Right lung (tissue), 5 donors: ENCODE data around the gene PTPN14. TPM values are rescaled to one million over a fixed set of nuclear protein-coding genes. Genes with fewer than 3 reads are reported as not detected.

ENCODE experiments used
- DNase-seq, 2 donors: peaks; one replicate each; pipeline ENCODE4 v3.0.0-alpha.2; 2013
- polyA plus RNA-seq, 5 donors: library from polyadenylated mRNA; unstranded; fragments of 120-200 nt; gene quantifications; one replicate each; pipeline versions ENCODE4 v1.2.1 to v1.2.3, GENCODE V29; 2013; ENCODE audit warnings: inconsistent platforms in 1 of 5, low replicate concordance in 1 of 5; ENCODE audit not compliant: insufficient read length in 5 of 5, insufficient read depth in 1 of 5

PTPN14 gene
- polyA plus RNA-seq, 5 donors = 10.3 to 16.9 (median 15.4) TPM

GRCh38 chr1:214435867-214436266, 115.5 kb downstream of the PTPN14 start:
- DNase-seq = no peak

- DNase-seq = no peak
These were observed 119.2 kb downstream of the PTPN14 start for GRCh38 chr1:214432245-214432644.

GRCh38 chr1:214429951-214430770, 121.2 kb downstream of the PTPN14 start:
- no peak for DNase-seq

DNA sequence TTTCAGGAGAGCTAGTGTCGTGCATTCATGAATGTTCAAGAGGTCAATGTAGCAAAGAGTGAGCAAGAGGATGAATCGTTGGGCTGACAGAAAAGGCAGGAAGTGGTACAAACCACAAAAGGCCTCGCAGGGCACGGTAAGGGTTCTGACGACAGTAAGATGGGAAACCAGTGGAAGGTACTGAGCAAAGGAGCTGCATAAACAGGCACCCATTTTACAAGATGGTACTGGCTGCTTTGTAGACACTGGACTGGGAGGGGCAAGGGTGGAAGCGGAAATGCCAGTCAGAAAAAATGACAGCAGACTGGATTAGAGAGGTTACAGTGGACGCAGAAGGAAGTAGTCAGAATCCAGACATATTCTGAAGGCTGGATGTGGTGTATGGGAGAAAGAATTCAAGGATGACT, 123.5 kb downstream of the PTPN14 start:
- DNase-seq = no peak

GRCh38 chr1:214426426-214426812, 125.0 kb downstream of the PTPN14 start:
- DNase-seq = no peak

GRCh38 chr1:214425716-214426425, 125.5 kb downstream of the PTPN14 start:
- DNase-seq = no peak

DNA sequence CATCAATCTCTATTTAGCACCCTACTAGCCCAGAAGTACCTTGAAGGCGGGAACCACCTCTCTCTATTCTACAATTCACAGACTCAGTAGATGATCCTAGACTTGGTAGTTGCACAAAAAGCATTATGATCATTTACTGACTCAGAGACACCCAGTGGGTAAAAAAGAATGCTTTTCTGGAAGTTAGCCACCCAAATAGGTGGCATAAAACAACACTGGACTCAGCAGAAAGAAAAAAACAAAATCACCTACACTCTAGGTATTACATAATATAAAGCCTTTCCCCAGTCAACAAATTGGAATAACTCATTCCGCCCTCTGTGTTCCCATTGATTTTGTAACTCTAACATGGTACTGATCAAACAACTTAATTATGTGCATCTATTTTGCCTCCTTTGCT, 126.3 kb downstream of the PTPN14 start:
- no peak for DNase-seq

- DNase-seq = no peak
These were observed 128.4 kb downstream of the PTPN14 start for GRCh38 chr1:214423045-214423444.

DNA sequence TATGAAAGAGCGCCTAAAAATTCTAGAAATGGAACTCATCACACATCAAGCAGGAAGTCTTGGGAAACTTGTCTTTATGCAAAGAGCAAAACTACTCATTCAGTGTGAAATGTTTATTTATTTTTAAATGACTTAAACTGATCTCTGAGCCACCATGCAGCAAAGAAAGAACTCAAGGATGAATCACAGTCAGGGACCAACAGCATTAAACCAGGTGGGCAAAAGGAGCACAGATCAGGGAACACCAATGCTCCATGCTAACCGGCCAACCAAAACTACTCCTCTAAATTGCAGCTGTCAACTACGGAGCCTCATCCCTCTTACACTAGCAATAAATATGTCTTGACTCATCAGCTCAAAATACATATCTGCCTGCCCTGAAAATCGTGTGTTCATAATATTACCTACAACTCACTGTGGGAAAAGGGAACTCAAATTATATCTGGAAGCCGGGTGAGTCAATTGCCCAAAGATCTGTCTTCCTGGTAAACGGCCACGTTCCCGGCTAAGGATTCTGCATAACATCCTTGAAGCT, 129.2 kb downstream of the PTPN14 start:
- no peak for DNase-seq

- DNase-seq = no peak
These were observed 130.6 kb downstream of the PTPN14 start for GRCh38 chr1:214420833-214421232.

DNA sequence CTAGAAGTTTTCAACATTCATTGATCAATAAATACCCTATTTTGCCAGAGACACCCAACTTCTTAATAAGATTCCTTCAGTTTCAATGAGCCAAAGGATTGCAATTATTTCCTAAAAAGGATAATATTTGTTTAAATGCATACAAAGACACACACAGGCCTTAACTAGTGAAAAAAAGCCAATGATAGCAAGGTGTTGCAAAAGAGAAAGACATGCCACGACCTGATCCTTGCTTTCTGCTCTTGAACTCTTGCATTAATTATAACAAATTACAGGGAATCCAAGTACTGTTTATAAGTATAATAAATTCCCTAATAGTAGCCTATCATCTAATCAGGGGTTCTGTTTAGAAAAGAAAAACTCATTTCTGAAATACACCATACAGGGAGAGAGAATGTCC, 131.1 kb downstream of the PTPN14 start:
- no peak for DNase-seq

- no peak for DNase-seq
These were observed 131.8 kb downstream of the PTPN14 start for GRCh38 chr1:214419650-214420049.

DNA sequence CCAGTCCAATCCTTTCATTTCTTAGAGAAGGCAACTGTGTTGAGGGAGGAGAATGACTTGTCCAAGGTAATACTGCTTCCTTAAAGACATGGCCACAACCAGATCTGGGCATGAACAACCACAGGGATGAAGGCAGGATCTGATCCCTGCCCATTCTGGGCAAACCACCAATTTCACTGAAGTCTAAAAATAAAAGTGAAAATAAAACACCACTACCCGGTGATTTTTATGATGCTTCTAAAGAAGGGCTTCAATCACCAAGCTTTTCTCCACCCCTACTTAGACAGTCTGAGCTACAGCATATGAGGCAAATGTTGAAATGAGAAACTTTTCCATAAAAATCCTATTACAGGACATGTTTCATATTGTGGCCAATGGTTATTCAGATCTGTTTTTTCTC, 133.0 kb downstream of the PTPN14 start:
- no peak for DNase-seq

DNA sequence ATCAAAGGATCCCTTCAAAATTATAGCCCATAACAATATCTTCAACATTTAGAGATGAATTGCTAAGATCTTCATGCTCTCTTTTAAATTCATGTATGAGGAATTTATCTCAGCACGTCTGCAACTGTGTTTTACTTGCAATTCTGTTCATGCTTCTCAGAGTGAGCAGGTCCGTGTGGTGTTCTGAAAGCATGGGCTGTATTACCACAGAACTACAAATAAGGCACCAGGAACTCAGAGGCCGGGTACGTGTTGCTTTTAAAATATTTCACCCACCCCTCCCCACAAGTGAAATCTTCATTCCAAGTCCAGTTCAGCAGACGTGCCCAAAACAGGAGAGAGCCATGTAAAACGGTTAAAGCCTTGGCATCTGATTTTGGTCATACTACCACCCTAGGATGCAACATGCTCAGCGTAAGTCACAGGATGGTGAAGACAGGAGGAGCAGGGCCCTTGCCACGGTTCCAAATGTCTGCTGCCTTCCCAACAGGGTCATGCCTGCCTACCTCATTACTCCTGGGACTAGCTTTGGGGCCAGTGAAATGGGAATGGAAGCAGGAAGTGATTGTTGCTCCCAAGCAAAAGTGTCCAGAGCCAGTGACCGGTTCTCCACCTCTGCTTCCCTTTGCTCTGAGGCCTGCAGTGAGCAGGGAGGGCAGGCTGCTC, 133.7 kb downstream of the PTPN14 start:
- no peak for DNase-seq

DNA sequence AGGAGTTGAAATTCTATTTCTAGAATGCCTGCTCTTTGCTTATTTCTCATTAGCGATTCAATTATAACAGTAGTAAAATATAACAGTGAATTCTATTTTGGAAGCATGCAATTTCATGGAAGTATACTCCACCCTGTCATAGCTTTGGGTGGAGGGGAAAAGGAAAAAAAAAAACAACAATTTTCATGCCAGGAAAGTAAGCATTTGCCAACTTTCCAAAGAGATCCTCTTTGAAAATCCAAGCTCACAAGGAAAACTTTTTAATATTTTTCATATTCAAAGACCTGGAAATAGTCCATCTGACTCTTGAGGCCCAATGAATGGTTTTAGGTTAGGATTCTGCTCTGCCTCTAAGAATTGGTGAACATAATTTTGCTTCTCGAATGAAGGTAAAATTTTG, 134.5 kb downstream of the PTPN14 start:
- no peak for DNase-seq

GRCh38 chr1:214416417-214416816, 135.0 kb downstream of the PTPN14 start:
- DNase-seq = no peak

DNA sequence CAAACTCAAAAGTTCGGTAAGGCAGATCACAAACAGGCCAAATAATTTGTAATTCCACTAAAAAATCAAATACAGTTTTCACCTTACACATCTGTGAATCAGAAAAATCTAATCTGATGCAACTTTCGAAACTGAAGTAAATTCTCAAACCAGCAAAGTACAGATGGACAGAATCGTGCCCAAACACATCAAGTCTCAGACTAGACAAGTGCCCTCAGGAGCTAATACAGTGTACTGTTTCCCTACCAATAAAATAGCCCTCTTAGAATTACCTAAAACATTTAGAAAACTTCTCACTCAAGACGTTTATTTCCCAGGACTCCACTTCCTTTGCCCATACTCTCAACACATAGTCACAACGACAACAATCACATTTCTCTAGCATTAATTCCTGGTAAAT, 136.3 kb downstream of the PTPN14 start:
- DNase-seq = no peak

DNA sequence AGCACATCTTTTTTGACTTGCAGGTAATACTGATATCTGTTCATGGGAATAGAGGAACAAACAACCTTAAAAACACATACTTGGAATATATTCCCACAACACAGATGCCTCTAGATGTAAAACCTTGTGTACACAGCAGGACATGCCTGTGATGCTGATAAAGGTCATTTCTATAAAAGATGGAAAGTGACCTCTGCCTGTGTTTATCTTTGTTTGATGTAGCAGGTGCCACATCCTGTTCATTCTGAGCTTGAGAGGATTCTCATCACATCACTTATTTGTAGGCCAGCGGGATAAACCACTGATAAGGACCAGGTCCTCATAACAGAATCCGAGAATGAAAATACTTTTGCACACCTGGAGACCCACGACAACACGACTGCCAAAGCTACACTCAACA, 136.7 kb downstream of the PTPN14 start:
- DNase-seq = no peak

GRCh38 chr1:214413315-214413714, 138.1 kb downstream of the PTPN14 start:
- no peak for DNase-seq

DNA sequence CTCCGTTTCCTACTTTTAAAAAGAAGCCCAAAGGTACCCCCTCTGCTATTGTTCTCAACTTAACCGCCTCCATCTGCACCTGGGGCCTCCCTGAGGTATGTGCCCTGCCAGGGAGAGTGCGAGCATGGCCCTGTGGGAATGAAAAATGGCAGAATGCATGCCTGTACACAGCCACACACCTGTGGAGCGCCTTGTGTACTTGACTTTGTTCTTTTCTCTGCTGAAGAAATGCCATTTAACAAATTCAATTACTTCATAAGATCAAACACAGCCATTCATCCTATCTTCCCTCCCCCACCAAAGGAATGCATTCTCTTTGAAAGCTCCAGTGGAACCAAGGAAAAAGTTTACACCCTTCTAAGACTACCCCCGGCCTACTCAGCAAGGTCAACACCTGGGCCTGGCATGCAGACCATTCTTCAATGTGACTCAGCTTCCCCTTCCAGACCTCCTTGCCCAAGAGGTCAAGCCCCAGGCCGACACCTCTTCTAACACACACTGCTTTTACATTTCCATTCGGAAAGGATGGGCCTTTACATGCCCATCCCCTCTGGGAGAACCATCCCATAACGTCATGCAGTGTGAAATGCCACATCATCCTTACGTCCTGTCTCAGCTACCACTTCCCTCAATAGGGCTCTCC, 146.7 kb downstream of the PTPN14 start:
- no peak for DNase-seq

DNA sequence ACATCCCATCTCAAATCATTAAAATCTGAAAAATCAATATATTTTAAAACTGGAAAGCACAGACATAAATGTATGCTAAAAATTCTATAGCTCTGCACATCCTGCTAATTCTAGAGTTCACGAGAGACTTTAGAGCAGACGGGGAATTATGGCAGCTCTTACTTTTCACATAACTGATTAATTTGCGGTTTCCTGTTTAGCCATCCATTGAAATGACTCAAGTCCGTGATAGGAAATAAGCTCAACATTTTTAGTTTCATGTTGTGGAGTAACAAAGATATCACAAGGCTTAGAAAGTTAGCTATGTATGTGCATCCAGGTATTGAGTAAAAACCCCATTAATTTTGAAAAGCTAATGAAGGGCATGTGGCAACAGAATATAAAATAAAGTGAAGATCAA, 147.2 kb downstream of the PTPN14 start:
- DNase-seq = no peak

DNA sequence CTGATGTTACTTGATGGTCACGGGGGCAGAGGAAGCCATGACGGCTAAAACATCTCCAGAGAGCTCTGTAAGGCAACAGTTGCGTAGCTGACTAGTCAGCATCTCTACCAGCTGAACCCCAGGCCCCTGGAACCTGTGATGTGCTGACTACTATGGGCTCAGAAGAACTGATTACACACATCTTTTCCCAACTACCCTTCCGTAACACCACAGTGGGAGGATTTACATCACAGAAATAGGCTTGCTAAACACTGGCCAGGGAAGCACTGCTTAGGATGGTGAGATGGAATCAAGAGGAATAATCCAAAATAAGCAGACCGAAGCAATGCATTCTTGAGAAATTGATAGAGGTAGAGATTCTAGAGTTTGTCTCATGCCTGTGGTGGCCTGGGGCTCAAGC, 148.0 kb downstream of the PTPN14 start:
- DNase-seq = no peak
